ENCODE results near the gene MYT1. TPM values are rescaled to one million over a fixed set of nuclear protein-coding genes. Genes with fewer than 3 reads are reported as not detected.
A peak's percentile ranks its signal among the peaks of the same experiment; 100 is the strongest.

Gene MYT1
- total and polyA plus RNA-seq, 2 of the 13 experiments (the other 11 are each of a cell fraction or from before 2014, with no cell fraction given) = 0.58 to 2.5 TPM

GRCh38 chr20:64254571-64255360 lies 90.5 kb downstream of the MYT1 start (continued):
- TF ChIP-seq NKX3-1 (CRISPR knock-in tag; IDR thresholded peaks at IDR 0.05) (no peak), FOXA1 (IDR thresholded peaks at IDR 0.05) (no peak), FOXA1 (CRISPR knock-in tag; IDR thresholded peaks at IDR 0.05) (no peak), FUBP1 (CRISPR knock-in tag; IDR thresholded peaks at IDR 0.05; ENCODE audit: borderline replicate concordance) (no peak), AGO2 (optimal IDR thresholded peaks at IDR 0.05; ENCODE audit: low read depth, low read length) (no peak), HMG20B (CRISPR knock-in tag; conservative IDR thresholded peaks at IDR 0.05) (no peak), ZFP90 (CRISPR knock-in tag; IDR thresholded peaks at IDR 0.05; ENCODE audit: borderline replicate concordance) (0 out of 2 replicates have a peak, but pooled peaks have one; percentile 16), ASH2L (IDR thresholded peaks at IDR 0.05; ENCODE audit: insufficient read length, low read depth, low read length) (no peak)

All from HepG2 (cell line).